Hepatocyte (in vitro differentiated cells): ENCODE measurements around the gene KIF1B.

Experiments used
- EZH2phosphoT487 ChIP-seq: fragments of 200-600 bp; sonication (generic); IDR thresholded peaks from one replicate; pipeline ENCODE4 v1.6.1; 2018; ENCODE audit warnings: antibody characterized with exemption, mild to moderate bottlenecking, low read depth, moderate library complexity; ENCODE audit not compliant: unreplicated experiment, severe bottlenecking
- TF ChIP-seq, protein P1 (sequence below): fragments of 200-600 bp; sonication (generic); IDR thresholded peaks from 2 replicates; pipeline ENCODE4 v1.5.1; 2016; ENCODE audit warnings: antibody characterized with exemption, mild to moderate bottlenecking; ENCODE audit not compliant: poor library complexity

DNA sequence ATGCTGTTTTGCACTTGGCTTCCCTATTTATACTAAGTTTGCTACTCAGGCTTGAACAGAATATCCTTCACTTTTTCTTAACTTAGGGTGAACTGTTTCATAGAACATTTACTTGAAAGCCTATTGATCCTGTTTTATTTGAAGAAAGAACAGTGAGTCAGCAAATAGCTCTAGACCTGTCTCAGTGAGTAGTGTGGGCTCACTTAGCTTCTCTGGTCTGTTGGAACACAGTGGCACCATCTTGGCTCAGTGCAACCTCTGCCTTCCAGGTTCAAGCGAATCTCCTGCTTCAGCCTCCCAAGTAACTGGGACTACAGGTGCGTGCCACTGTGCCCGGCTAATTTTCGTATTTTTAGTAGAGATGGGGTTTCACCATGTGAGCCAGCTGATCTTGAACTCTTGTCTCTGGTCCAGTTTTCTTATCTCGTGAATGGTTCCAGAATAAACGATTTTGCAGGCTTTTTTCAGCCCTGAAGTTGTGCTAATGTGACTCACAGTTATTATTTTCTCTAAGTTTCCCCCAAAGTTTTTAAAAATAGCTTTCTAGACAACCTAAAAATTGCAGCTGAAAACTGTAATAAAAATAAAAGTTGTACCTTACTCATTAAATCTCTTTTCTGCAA, 76.8 kb downstream of the KIF1B start:
- TF ChIP-seq, protein P1, sequence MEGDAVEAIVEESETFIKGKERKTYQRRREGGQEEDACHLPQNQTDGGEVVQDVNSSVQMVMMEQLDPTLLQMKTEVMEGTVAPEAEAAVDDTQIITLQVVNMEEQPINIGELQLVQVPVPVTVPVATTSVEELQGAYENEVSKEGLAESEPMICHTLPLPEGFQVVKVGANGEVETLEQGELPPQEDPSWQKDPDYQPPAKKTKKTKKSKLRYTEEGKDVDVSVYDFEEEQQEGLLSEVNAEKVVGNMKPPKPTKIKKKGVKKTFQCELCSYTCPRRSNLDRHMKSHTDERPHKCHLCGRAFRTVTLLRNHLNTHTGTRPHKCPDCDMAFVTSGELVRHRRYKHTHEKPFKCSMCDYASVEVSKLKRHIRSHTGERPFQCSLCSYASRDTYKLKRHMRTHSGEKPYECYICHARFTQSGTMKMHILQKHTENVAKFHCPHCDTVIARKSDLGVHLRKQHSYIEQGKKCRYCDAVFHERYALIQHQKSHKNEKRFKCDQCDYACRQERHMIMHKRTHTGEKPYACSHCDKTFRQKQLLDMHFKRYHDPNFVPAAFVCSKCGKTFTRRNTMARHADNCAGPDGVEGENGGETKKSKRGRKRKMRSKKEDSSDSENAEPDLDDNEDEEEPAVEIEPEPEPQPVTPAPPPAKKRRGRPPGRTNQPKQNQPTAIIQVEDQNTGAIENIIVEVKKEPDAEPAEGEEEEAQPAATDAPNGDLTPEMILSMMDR: no peak
- no peak for TF ChIP-seq EZH2phosphoT487
